CD4-positive, alpha-beta T cell treated with Interleukin-17A for 4 hours (primary cell): ENCODE measurements around the gene ZNF813.
"Not testable (repeated sequence)": the region's sequence is repeated elsewhere in the genome, so short reads cannot be mapped to it uniquely, and the experiment has no call there.

Source experiments
- DNase-seq: peaks from one replicate; pipeline ENCODE4 v3.0.0-alpha.2; 2020; ENCODE audit warnings: mixed read lengths

ZNF813 gene

GRCh38 chr19:53467485-53468262 lies at the start of gene ZNF813:
ZNF813 (plus strand) TSS chr19:53467733; CDS start chr19:53483823, 16,090 bp downstream.
- peak; percentile 98 for DNase-seq

GRCh38 chr19:53420520-53421315 lies 46.8 kb upstream of the ZNF813 start:
- not testable (repeated sequence) for DNase-seq

GRCh38 chr19:53422551-53422950 lies 45.0 kb upstream of the ZNF813 start:
- DNase-seq = no peak

- DNase-seq = not testable (repeated sequence)
Observed at GRCh38 chr19:53423074-53423473, 44.5 kb upstream of the ZNF813 start.

GRCh38 chr19:53423680-53424079 lies 43.9 kb upstream of the ZNF813 start:
- DNase-seq = not testable (repeated sequence)

- DNase-seq = peak; percentile 82
Observed at GRCh38 chr19:53424968-53425597, 42.5 kb upstream of the ZNF813 start.

DNA sequence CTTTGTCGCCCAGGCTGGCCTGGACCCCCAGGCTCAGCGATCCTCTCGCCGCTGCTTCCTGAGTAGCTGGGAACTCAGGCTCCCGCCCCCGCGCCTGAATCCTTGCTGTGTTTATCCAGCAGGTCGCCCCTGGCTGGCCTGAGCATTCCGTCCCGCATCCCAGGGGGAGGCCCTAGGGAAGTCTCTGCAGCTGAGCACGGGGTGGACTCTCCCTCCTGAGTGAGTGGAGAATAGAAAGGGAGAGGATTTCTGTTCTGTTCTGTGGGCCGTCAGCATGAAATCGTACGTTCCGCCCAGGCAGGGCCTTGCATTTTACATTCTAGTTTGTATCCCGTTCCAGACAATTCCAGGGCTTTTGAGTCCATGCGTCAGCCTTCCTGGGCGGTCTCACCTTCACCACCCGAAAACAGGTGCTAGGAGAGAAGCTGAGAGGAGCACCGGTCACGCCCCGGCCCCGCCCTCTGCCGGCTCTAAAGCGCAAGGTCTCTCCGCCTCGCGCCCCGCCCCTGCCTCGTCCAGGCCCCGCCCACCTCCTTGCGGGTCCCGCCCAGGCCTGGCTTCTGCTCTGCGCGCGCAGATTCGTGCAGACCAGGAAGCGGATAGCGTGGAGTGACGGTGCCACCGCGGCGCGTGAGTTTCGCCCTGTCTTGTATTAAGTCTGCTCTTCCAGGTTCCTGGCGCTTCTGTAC lies 36.0 kb upstream of the ZNF813 start, which contains the start of gene ZNF761:
Gene ZNF761 (plus strand): TSS at position 586 of the 689 bp plus-strand sequence. CDS start 15,285 bp downstream, outside the sequence.
- DNase-seq = peak; percentile 99

DNA sequence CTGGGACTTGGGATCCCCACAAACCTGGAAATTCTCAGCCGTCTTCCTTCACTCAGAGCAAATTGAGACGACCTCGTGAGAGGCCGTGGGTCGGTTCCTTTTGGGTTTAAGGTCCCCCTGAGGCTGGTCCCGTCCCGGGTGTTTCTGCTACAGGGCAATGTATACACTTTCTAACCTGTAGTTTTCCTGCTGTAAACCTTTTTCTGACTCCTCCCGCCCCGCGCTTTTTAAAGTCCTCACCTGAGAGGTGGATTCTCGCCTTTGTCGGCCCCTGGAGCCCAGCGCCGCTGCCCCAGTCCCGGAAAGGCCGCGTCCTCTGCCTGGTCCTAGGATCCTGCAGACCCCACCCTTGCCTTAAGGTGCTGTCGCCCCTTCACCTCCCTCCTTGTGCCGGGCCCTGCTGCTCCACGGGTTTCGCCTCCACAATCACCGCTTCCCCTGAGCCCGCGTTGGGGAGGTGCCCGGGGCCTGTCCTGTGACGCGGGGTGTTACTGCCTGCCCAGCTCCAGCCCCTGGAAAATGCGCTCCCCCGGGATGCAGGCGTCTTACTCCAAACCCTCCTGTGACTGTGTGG lies 35.4 kb upstream of the ZNF813 start:
- DNase-seq = no peak

DNA sequence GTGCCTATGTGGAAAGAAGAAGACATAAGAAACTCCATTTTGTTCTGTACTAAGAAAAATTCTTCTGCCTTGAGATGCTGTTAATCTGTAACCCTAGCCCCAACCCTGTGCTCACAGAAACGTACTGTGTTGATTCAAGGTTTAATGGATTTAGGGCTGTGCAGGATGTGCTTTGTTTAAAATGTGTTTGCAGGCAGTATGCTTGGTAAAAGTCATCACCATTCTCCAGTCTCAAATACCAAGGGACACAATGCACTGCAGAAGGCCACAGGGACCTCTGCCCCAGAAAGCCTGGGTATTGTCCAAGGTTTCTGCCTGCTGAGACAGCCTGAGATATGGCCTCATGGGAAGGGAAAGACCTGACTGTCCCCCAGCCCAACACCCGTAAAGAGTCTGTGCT lies 23.7 kb upstream of the ZNF813 start:
- DNase-seq = not testable (repeated sequence)

GRCh38 chr19:53447196-53447595 lies 20.3 kb upstream of the ZNF813 start:
- not testable (repeated sequence) for DNase-seq

- no peak for DNase-seq
Observed at GRCh38 chr19:53455828-53456227, 11.7 kb upstream of the ZNF813 start.

DNA sequence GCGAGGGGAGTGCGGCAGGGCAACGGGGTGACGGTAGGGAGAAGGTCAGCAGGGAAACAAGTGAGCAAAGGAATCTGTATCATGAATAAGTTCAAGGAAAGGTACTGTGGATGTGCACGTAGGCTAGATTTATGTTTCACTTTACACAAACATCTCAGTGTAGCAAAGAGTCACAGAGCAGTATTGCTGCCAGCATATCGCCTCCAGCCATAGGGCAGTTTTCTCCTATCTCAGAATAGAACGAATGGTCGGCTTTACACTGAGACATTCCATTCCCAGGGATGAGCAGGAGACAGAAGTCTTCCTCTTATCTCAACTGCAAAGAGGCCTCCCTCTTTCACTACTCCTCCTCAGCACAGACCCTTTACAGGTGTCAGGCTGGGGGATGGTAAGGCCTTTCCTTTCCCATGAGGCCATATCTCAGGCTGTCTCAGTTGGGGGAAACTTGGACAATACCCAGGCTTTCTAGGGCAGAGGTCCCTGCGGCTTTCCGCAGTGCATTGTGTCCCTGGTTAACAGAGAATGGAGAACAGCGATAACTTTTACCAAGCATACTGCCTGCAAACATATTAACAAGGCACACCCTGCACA lies 7.3 kb upstream of the ZNF813 start:
- DNase-seq = not testable (repeated sequence)

DNA sequence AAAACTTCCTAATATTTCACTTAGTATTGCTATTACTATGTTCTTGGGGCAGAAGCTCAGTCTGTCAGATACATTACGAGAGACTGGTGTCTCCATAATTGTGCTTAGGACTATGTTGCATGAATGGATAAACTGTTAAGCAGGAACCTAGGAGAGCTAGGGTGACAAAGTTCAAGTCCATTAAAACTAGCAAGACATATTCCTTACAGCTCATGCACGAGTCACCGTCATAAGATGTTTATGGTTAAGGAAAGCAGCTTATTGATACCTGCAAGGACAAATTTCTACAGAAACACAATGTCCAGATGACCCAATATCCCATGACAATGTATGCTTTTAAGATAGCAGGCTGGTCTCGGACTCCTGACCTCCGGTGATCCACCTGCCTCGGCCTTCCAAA lies 5.7 kb upstream of the ZNF813 start:
- no peak for DNase-seq

- DNase-seq = no peak
Observed at GRCh38 chr19:53462861-53463260, 4.7 kb upstream of the ZNF813 start.

DNA sequence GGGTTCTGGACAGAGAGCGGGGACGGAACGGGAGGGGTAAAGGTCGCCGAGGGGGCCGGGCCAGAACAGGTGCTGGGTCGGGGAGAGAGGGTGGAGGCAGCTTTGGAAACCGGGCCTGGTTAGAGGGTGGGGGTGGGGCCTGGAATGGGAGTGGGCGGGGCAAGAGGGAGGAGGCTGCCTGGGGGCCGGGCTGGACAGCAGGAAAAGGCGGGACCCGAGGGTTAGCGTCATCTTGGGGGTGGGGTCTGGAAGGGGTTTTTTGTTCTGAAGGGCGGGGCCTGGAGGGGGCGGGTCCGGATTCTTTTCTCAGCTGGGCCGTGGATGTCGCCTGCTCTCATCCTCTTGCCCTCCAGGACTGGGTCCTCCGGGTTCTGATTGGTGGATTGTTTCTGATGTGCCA lies 4.3 kb upstream of the ZNF813 start:
- DNase-seq = no peak

- DNase-seq = no peak
Observed at GRCh38 chr19:53466726-53467484, 628 bp upstream of the ZNF813 start.

- DNase-seq = not testable (repeated sequence)
Observed at GRCh38 chr19:53468628-53469027, 1.1 kb downstream of the ZNF813 start.

DNA sequence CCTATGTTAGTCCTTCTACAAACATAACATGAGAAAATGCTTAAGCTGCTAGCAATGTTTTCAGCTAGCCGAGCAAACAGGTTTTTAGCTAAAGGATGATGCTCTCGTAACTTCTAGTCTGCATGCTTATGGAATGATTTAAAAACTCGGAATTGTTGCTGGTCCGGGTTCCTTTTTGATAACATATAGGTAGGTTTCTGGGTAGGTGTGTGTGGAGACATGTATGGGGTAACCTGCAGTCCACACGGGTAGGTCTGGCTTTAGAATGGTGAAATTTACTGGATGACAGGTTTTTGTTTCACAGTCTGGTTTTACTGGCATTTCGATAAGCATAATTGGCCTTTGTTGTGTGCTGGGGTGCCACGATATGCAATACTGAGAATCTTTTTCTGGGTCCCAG lies 4.4 kb downstream of the ZNF813 start:
- DNase-seq = no peak

GRCh38 chr19:53474832-53475231 lies 7.3 kb downstream of the ZNF813 start:
- not testable (repeated sequence) for DNase-seq

GRCh38 chr19:53475470-53475869 lies 7.9 kb downstream of the ZNF813 start:
- not testable (repeated sequence) for DNase-seq

- DNase-seq = not testable (repeated sequence)
Observed at GRCh38 chr19:53483751-53484150, 16.2 kb downstream of the ZNF813 start.
